Right lobe of liver (tissue), 6 donors: ENCODE data around the gene PCDHB6. TPM values are rescaled to one million over a fixed set of nuclear protein-coding genes. Genes with fewer than 3 reads are reported as not detected.
"Not testable (repeated sequence)": the region's sequence is repeated elsewhere in the genome, so short reads cannot be mapped to it uniquely, and the experiment has no call there.

Source experiments
- ATAC-seq, 4 donors: fragments of 200-7000 bp; cut with Tn5 transposase; one replicate each; pipeline ENCODE4 v1.9.1; 2020; ENCODE audit warnings: mild to moderate bottlenecking in 4 of 4, moderate library complexity in 4 of 4
- DNase-seq, 3 donors: peaks; one replicate each; pipeline ENCODE4 v3.0.0-alpha.2; 2020
- H3K27ac ChIP-seq, 3 donors: fragments of 200-600 bp; one replicate each; pipeline ENCODE4 v1.8.0; 2022
- H3K27me3 ChIP-seq, 2 donors: fragments of 200-600 bp; one replicate each; pipeline ENCODE4 v1.8.0; 2022
- H3K36me3 ChIP-seq, 4 donors: fragments of 200-600 bp; sonication (generic) in 1 of 4; one replicate each; pipeline versions ENCODE4 v1.5.1 to v1.8.0; 2017 to 2022; ENCODE audit warnings: control low read depth in 1 of 4
- H3K4me1 ChIP-seq, 4 donors: fragments of 200-600 bp; sonication (generic) in 1 of 4; one replicate each; pipeline versions ENCODE4 v1.5.1 to v1.8.0; 2017 to 2022; ENCODE audit warnings: control low read depth in 1 of 4
- H3K4me3 ChIP-seq, 3 donors: fragments of 200-600 bp; one replicate each; pipeline ENCODE4 v1.8.0; 2022
- H3K9me3 ChIP-seq, 4 donors: fragments of 200-600 bp; sonication (generic) in 1 of 4; one replicate each; pipeline versions ENCODE4 v1.5.1 to v1.8.0; 2017 to 2022; ENCODE audit warnings: control low read depth in 1 of 4
- POLR2A ChIP-seq: fragments of 450-650 bp; IDR thresholded peaks from one replicate; pipeline ENCODE4 v1.6.1; 2017; ENCODE audit warnings: antibody characterized with exemption, mild to moderate bottlenecking
- WGBS: methylation state at CpG from one replicate; pipeline ENCODE4 v1.1.6; 2018; ENCODE audit warnings: low coverage, low lambda C conversion rate; ENCODE audit not compliant: insufficient coverage; ENCODE audit errors: missing lambda C conversion rate; 5-methylcytosine and 5-hydroxymethylcytosine counted together
- intact Hi-C, 2 donors: fragments of 100-400 bp; cut with DNase I; formaldehyde crosslinking; loops; one replicate each; pipeline versions ENCODE4 v1.11.2 to v1.14.1; 2022
- total RNA-seq, 6 experiments: library from RNA; depleted of rRNA in 2 of 6; stranded (reverse); fragments of >200 nt in 2 of 6; fragmentation: NEBNext Ultra II Directional in 3 of 6; extraction: Animal tissue kit (Norgen Biotek cat#: 25700) in 3 of 6; gene quantifications; one replicate each; pipeline versions ENCODE4 v1.1.0 to v1.2.4, GENCODE V29; 2016 to 2023
- TF ChIP-seq, protein P1 (sequence below), 4 donors: fragments of 200-600 bp in 3 of 4; fragments of 450-650 bp in 1 of 4; IDR thresholded peaks; one replicate each; pipeline versions ENCODE4 v1.5.1 to v1.8.0; 2016 to 2022; ENCODE audit warnings: antibody characterized with exemption in 4 of 4, mild to moderate bottlenecking in 2 of 4
- donor health status: DM: no; HTN: yes; CAD: no.
- donor health status: DM: no; HTN: no; CAD: no.
- donor health status: DM: no; HTN: no; CAD: no.
- donor health status: DM: no; HTN: yes; CAD: no.
- donor health status: DM: no; HTN: yes; CAD: no.

The PCDHB6 gene
- total RNA-seq, 6 experiments from 2014 or later: 0.06 to 0.16 (median 0.12) TPM; not detected in 2

DNA sequence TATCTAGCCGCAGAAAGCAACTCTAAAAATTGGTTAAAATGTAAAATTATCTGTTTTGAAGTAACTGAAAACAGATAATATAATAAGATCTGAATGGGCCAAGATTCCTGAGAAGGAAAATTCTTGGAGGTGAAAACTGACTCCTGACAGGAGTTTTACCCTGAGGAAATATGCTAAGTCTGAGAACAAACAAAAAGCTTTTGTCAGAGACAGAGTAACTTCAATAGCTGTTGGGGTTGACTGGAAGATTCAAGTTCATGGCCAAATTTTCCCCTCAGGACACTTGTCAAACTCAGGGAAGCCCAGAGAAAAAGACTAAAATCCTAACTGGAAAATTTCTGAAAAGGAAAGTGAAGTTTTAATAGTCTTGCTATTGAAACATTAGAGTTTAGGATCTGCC, 22.6 kb upstream of the PCDHB6 start:
- DNase-seq (no peak), ATAC-seq (no peak)
- no peaks in the 10 kb centered on the region for H3K4me1 ChIP-seq
- TF ChIP-seq, protein P1, sequence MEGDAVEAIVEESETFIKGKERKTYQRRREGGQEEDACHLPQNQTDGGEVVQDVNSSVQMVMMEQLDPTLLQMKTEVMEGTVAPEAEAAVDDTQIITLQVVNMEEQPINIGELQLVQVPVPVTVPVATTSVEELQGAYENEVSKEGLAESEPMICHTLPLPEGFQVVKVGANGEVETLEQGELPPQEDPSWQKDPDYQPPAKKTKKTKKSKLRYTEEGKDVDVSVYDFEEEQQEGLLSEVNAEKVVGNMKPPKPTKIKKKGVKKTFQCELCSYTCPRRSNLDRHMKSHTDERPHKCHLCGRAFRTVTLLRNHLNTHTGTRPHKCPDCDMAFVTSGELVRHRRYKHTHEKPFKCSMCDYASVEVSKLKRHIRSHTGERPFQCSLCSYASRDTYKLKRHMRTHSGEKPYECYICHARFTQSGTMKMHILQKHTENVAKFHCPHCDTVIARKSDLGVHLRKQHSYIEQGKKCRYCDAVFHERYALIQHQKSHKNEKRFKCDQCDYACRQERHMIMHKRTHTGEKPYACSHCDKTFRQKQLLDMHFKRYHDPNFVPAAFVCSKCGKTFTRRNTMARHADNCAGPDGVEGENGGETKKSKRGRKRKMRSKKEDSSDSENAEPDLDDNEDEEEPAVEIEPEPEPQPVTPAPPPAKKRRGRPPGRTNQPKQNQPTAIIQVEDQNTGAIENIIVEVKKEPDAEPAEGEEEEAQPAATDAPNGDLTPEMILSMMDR (IDR thresholded peaks at IDR 0.05): no peak
- TF ChIP-seq POLR2A: no peak
- H3K4me3 ChIP-seq: no peak overlapping the region
- intact Hi-C loops: no loop called here
- peaks cover 6 to 12% of the 10 kb centered on the region in 2 donors for H3K27me3 ChIP-seq
- 89% methylated on average over 1 of the region's 1 CpG for WGBS
- no peak overlapping the region for H3K27ac ChIP-seq
- H3K36me3 ChIP-seq: no peaks in the 10 kb centered on the region
- no peaks in the 10 kb centered on the region for H3K9me3 ChIP-seq

DNA sequence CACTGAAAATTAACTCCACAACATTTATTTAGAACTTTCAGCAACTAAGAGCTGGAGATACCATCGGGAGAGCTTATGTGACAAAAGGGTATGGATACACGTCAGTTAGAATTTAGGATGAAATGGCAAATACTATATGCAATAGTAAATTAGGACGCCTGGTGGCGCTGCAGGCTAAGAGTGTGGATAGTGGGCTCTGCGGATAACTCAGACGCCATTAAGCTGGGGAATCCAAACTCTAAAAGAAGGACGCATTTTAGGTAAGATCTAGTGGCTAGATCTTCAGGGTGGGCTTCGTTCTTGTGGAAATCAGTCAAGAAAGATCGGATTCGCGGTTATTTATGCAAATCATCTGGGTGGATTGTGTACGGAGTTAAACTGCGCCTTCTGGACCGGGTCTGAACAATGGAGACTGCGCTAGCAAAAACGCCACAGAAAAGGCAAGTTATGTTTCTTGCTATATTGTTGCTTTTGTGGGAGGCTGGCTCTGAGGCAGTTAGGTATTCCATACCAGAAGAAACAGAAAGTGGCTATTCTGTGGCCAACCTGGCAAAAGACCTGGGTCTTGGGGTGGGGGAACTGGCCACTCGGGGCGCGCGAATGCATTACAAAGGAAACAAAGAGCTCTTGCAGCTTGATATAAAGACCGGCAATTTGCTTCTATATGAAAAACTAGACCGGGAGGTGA, 14.7 kb upstream of the PCDHB6 start, which contains the start of gene PCDHB5:
TSS of gene PCDHB5 (plus strand) at position 177 of the 688 bp plus-strand sequence. CDS start at position 406, 229 bp downstream.
- ATAC-seq (peak; percentile 42 to 64 (median 62)), DNase-seq (no peak)
- intact Hi-C loops: no loop called here
- TF ChIP-seq, protein P1 (IDR thresholded peaks at IDR 0.05): peak; percentile 13 to 43 (median 32)
- no peak for TF ChIP-seq POLR2A
- H3K9me3 ChIP-seq: no peaks in the 10 kb centered on the region
- no peaks in the 10 kb centered on the region for H3K27me3 ChIP-seq
- no peak within 1 kb of the TSS for H3K27ac ChIP-seq
- peak within 1 kb of the TSS in 2 of 3 donors; percentile 34 for H3K4me3 ChIP-seq
- WGBS: 11% methylated on average over 20 of the region's 22 CpGs
- H3K4me1 ChIP-seq: no peaks in the 10 kb centered on the region
- H3K36me3 ChIP-seq: no peaks in the 10 kb centered on the region

DNA sequence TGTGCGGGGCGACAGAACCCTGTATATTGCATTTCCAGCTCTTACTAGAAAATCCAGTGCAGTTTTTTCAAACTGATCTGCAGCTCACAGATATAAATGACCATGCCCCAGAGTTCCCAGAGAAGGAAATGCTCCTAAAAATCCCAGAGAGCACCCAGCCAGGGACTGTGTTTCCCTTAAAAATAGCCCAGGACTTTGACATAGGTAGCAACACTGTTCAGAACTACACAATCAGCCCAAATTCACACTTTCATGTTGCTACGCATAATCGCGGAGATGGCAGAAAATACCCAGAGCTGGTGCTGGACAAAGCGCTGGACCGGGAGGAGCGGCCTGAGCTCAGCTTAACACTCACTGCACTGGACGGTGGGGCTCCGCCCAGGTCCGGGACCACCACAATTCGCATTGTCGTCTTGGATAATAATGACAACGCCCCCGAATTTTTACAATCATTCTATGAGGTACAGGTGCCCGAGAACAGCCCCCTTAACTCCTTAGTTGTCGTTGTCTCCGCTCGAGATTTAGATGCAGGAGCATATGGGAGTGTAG, 14.1 kb upstream of the PCDHB6 start:
- 49% methylated on average over 17 of the region's 19 CpGs for WGBS
- no peak for TF ChIP-seq POLR2A
- TF ChIP-seq, protein P1 (IDR thresholded peaks at IDR 0.05): no peak
- intact Hi-C loops: no loop called here
- Histone ChIP-seq H3K27ac (no peak overlapping the region), H3K36me3 (no peaks in the 10 kb centered on the region), H3K9me3 (no peaks in the 10 kb centered on the region), H3K4me1 (no peaks in the 10 kb centered on the region), H3K4me3 (peak overlapping the region in 2 of 3 donors; percentile 34), H3K27me3 (no peaks in the 10 kb centered on the region)
- DNase-seq (no peak), ATAC-seq (no peak)

DNA sequence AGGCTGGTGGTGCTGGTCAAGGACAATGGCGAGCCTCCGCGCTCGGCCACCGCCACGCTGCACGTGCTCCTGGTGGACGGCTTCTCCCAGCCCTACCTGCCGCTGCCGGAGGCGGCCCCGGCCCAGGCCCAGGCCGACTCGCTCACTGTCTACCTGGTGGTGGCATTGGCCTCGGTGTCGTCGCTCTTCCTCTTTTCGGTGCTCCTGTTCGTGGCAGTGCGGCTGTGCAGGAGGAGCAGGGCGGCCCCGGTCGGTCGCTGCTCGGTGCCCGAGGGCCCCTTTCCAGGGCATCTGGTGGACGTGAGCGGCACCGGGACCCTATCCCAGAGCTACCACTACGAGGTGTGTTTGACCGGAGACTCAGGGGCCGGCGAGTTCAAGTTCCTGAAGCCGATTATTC, 12.5 kb upstream of the PCDHB6 start:
- H3K4me1 ChIP-seq, H3K4me3 ChIP-seq, H3K27ac ChIP-seq, H3K9me3 ChIP-seq, H3K36me3 ChIP-seq, H3K27me3 ChIP-seq, ATAC-seq, intact Hi-C loops, DNase-seq: not testable (repeated sequence)
- 29% methylated on average over 3 of the region's 34 CpGs for WGBS

DNA sequence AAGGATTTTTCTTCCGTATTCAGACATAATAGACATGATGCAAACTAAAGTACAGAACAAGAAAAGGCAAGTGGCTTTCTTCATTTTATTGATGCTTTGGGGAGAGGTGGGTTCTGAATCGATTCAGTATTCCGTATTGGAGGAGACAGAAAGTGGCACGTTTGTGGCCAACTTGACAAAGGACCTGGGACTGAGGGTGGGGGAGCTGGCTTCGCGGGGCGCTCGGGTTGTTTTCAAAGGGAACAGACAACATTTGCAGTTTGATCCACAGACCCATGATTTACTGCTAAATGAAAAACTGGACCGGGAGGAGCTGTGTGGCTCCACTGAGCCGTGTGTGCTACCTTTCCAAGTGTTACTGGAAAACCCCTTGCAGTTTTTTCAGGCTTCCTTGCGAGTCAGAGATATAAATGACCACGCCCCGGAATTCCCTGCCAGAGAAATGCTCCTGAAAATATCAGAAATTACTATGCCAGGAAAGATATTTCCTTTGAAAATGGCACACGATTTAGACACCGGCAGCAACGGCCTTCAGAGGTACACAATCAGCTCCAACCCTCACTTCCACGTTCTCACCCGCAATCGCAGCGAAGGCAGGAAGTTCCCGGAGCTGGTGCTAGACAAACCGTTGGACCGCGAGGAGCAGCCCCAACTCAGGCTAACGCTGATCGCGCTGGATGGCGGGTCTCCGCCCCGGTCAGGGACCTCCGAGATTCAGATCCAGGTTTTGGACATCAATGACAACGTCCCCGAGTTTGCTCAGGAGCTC, 551 bp downstream of the PCDHB6 start:
- no peaks in the 10 kb centered on the region for H3K9me3 ChIP-seq
- WGBS: 41% methylated on average over 21 of the region's 33 CpGs
- ATAC-seq (no peak), DNase-seq (no peak)
- intact Hi-C loops: no loop called here
- H3K27ac ChIP-seq: no peak overlapping the region
- H3K27me3 ChIP-seq: peaks cover 0 to 2% of the 10 kb centered on the region in 2 donors
- H3K4me1 ChIP-seq: no peaks in the 10 kb centered on the region
- no peaks in the 10 kb centered on the region for H3K36me3 ChIP-seq
- H3K4me3 ChIP-seq: no peak overlapping the region
- TF ChIP-seq POLR2A: no peak
- TF ChIP-seq, protein P1 (IDR thresholded peaks at IDR 0.05): no peak
